HepG2 (cell line): Measurements from ENCODE around the gene SSBP4. TPM values are rescaled to one million over a fixed set of nuclear protein-coding genes. Genes with fewer than 3 reads are reported as not detected.
A peak's percentile ranks its signal among the peaks of the same experiment; 100 is the strongest.

Source experiments
- CCAR2 ChIP-seq: fragments of 200-400 bp; formaldehyde crosslinking; optimal IDR thresholded peaks from 2 replicates; pipeline ENCODE3; 2018; ENCODE audit warnings: low read depth, mild to moderate bottlenecking, low read length, moderate library complexity
- EZH2 ChIP-seq: conservative IDR thresholded peaks from 2 replicates; pipeline ENCODE4 v1.6.1; 2012; ENCODE audit warnings: mild to moderate bottlenecking, low read depth, low read length, moderate library complexity
- MYNN ChIP-seq: sonication (generic); formaldehyde crosslinking; IDR thresholded peaks from 2 replicates; pipeline ENCODE4 v1.4.0; 2020; ENCODE audit warnings: mild to moderate bottlenecking, low read depth, missing genetic modification reagents
- POLR2AphosphoS5 ChIP-seq: IDR thresholded peaks from 2 replicates; pipeline ENCODE4 v1.6.1; 2012; ENCODE audit warnings: low read depth, low read length
- RARA ChIP-seq: IDR thresholded peaks from 2 replicates; pipeline ENCODE4 v1.6.1; 2016; ENCODE audit warnings: missing genetic modification reagents, missing compliant biosample characterization
- RFXANK ChIP-seq: IDR thresholded peaks from 2 replicates; pipeline ENCODE4 v1.6.1; 2016
- SATB2 ChIP-seq: sonication (generic); formaldehyde crosslinking; IDR thresholded peaks from 2 replicates; pipeline ENCODE4 v1.5.0; 2020; ENCODE audit warnings: missing genetic modification reagents
- SCMH1 ChIP-seq: sonication (generic); formaldehyde crosslinking; IDR thresholded peaks from 2 replicates; pipeline ENCODE4 v1.9.0; 2021; ENCODE audit warnings: missing genetic modification reagents, mild to moderate bottlenecking, borderline replicate concordance
- SETDB1 ChIP-seq: sonication (generic); formaldehyde crosslinking; IDR thresholded peaks from 2 replicates; pipeline ENCODE4 v1.5.1; 2020; ENCODE audit warnings: missing genetic modification reagents, mild to moderate bottlenecking, borderline replicate concordance
- SIX1 ChIP-seq: sonication (generic); formaldehyde crosslinking; IDR thresholded peaks from 2 replicates; pipeline ENCODE4 v1.4.0; 2020; ENCODE audit warnings: missing genetic modification reagents, borderline replicate concordance
- ZBTB38 ChIP-seq: sonication (generic); formaldehyde crosslinking; IDR thresholded peaks from 2 replicates; pipeline ENCODE4 v1.5.1; 2020; ENCODE audit warnings: mild to moderate bottlenecking, missing genetic modification reagents
- ZFP1 ChIP-seq: IDR thresholded peaks from 2 replicates; pipeline ENCODE4 v1.6.1; 2016
- ZFP82 ChIP-seq: sonication (generic); formaldehyde crosslinking; IDR thresholded peaks from 2 replicates; pipeline ENCODE4 v1.5.1; 2020; ENCODE audit warnings: mild to moderate bottlenecking, missing genetic modification reagents, borderline replicate concordance
- ZFY ChIP-seq: sonication (generic); formaldehyde crosslinking; IDR thresholded peaks from 2 replicates; pipeline ENCODE4 v1.4.0; 2020; ENCODE audit warnings: missing genetic modification reagents
- ZNF572 ChIP-seq: sonication (generic); formaldehyde crosslinking; IDR thresholded peaks from 2 replicates; pipeline ENCODE4 v1.5.1; 2020; ENCODE audit warnings: mild to moderate bottlenecking, missing genetic modification reagents
- ZNF674 ChIP-seq: sonication (generic); formaldehyde crosslinking; IDR thresholded peaks from 2 replicates; pipeline ENCODE4 v1.5.0; 2020; ENCODE audit warnings: low read depth, mild to moderate bottlenecking, missing genetic modification reagents
- polyA plus RNA-seq, 8 experiments: library from polyadenylated mRNA; depleted of rRNA in 3 of 8; stranded (reverse) in 7 of 8; unstranded in 1 of 8; fragments of >200 nt; fragmentation: Illumina TruSeq in 4 of 8; extraction: Trizol in 4 of 8; gene quantifications; 2 replicates each; pipeline versions ENCODE4 v1.2.1 to v1.2.3, GENCODE V29; 2011 to 2016; ENCODE audit warnings: low read depth in 4 of 8, missing spikeins in 1 of 8, mixed read lengths in 1 of 8; ENCODE audit not compliant: insufficient read depth in 1 of 8
- total RNA-seq, 5 experiments: library from RNA; depleted of rRNA; stranded (reverse); fragments of >200 nt; fragmentation: Illumina TruSeq; extraction: Trizol; gene quantifications; 2 replicates each; pipeline ENCODE4 v1.2.3, GENCODE V29; 2016; ENCODE audit warnings: low read depth in 1 of 5
- TF ChIP-seq, protein P1 (sequence below): sonication (generic); formaldehyde crosslinking; IDR thresholded peaks from 2 replicates; pipeline ENCODE4 v1.5.0; 2020; ENCODE audit warnings: mild to moderate bottlenecking, missing genetic modification reagents
- TF ChIP-seq, protein P2 (sequence below): IDR thresholded peaks from 2 replicates; pipeline ENCODE4 v1.6.1; 2016
- TF ChIP-seq, protein P3 (sequence below): sonication (generic); formaldehyde crosslinking; IDR thresholded peaks from 2 replicates; pipeline ENCODE4 v1.8.1; 2023; ENCODE audit warnings: mild to moderate bottlenecking, missing genetic modification reagents
- TF ChIP-seq, protein P4 (sequence below): sonication (generic); formaldehyde crosslinking; IDR thresholded peaks from 2 replicates; pipeline ENCODE4 v1.5.0; 2020; ENCODE audit warnings: missing genetic modification reagents
- TF ChIP-seq, protein P5 (sequence below): sonication (generic); formaldehyde crosslinking; IDR thresholded peaks from 2 replicates; pipeline ENCODE4 v1.5.1; 2020; ENCODE audit warnings: mild to moderate bottlenecking, missing genetic modification reagents, borderline replicate concordance
- TF ChIP-seq, protein P6 (sequence below): sonication (generic); formaldehyde crosslinking; IDR thresholded peaks from 2 replicates; pipeline ENCODE4 v1.8.0; 2022; ENCODE audit warnings: missing genetic modification reagents, mild to moderate bottlenecking, inconsistent platforms, borderline replicate concordance

Gene SSBP4
- total and polyA plus RNA-seq, 2 of the 13 experiments (the other 11 are each of a cell fraction or from before 2014, with no cell fraction given) = 20.8 to 39.5 TPM

DNA sequence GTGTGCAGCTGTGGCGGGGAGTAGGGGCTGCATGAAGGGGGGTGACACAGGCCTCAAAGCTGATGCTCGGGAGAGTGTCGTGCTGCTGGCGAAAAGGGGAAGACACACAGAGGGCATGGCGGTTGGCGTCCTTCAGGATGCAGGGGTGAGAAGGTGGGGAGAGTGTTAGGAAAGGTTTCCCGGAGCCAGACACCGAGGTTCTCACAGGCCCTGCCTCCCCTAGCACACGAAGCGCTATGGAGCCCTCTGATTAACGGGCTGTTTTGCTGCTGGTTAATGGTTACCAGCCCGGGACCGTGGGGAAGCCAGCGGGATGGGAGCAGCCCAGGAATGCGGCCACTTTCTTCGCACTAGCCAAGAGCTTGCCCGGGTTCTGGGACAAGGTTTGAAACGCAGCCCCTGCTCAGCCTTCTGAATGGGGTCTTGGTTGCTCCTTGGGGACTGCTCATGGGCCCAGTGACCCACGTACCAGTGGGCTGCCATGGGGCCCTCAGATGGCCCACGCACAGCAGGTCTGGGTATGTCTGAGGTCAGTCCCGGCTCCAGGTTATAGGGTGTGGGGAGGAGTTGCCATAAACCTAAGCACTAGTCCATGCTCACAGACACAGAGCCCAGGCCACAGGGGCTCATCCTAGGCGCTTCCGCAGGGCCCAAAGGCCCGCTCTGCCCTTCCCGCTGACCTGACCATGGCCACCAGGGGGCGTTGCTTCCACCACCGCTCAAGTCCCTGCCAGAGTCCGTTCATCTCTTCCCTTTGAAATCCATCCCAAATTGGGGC lies 50.1 kb downstream of the SSBP4 start (continued):
- TF ChIP-seq, protein P1, sequence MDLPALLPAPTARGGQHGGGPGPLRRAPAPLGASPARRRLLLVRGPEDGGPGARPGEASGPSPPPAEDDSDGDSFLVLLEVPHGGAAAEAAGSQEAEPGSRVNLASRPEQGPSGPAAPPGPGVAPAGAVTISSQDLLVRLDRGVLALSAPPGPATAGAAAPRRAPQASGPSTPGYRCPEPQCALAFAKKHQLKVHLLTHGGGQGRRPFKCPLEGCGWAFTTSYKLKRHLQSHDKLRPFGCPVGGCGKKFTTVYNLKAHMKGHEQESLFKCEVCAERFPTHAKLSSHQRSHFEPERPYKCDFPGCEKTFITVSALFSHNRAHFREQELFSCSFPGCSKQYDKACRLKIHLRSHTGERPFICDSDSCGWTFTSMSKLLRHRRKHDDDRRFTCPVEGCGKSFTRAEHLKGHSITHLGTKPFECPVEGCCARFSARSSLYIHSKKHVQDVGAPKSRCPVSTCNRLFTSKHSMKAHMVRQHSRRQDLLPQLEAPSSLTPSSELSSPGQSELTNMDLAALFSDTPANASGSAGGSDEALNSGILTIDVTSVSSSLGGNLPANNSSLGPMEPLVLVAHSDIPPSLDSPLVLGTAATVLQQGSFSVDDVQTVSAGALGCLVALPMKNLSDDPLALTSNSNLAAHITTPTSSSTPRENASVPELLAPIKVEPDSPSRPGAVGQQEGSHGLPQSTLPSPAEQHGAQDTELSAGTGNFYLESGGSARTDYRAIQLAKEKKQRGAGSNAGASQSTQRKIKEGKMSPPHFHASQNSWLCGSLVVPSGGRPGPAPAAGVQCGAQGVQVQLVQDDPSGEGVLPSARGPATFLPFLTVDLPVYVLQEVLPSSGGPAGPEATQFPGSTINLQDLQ (CRISPR knock-in tag) = no peak
- TF ChIP-seq RFXANK (CRISPR knock-in tag) = no peak
- TF ChIP-seq SATB2 (CRISPR knock-in tag) = no peak
- TF ChIP-seq SETDB1 = no peak
- TF ChIP-seq, protein P2, sequence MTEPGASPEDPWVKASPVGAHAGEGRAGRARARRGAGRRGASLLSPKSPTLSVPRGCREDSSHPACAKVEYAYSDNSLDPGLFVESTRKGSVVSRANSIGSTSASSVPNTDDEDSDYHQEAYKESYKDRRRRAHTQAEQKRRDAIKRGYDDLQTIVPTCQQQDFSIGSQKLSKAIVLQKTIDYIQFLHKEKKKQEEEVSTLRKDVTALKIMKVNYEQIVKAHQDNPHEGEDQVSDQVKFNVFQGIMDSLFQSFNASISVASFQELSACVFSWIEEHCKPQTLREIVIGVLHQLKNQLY (CRISPR knock-in tag) = no peak
- no peak for TF ChIP-seq SCMH1 (CRISPR knock-in tag)
- no peak for TF ChIP-seq EZH2
- TF ChIP-seq, protein P3, sequence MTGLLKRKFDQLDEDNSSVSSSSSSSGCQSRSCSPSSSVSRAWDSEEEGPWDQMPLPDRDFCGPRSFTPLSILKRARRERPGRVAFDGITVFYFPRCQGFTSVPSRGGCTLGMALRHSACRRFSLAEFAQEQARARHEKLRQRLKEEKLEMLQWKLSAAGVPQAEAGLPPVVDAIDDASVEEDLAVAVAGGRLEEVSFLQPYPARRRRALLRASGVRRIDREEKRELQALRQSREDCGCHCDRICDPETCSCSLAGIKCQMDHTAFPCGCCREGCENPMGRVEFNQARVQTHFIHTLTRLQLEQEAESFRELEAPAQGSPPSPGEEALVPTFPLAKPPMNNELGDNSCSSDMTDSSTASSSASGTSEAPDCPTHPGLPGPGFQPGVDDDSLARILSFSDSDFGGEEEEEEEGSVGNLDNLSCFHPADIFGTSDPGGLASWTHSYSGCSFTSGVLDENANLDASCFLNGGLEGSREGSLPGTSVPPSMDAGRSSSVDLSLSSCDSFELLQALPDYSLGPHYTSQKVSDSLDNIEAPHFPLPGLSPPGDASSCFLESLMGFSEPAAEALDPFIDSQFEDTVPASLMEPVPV (CRISPR knock-in tag) = peak; percentile 91
- TF ChIP-seq MYNN (CRISPR knock-in tag) = no peak
- peak; percentile 31; the same call in 1 of the 2 replicates for TF ChIP-seq ZFY (CRISPR knock-in tag)
- TF ChIP-seq ZFP82 (CRISPR knock-in tag) = no peak
- TF ChIP-seq ZBTB38 (CRISPR knock-in tag) = no peak
- TF ChIP-seq SIX1 (CRISPR knock-in tag) = no peak
- no peak for TF ChIP-seq ZNF674 (CRISPR knock-in tag)
- TF ChIP-seq, protein P4, sequence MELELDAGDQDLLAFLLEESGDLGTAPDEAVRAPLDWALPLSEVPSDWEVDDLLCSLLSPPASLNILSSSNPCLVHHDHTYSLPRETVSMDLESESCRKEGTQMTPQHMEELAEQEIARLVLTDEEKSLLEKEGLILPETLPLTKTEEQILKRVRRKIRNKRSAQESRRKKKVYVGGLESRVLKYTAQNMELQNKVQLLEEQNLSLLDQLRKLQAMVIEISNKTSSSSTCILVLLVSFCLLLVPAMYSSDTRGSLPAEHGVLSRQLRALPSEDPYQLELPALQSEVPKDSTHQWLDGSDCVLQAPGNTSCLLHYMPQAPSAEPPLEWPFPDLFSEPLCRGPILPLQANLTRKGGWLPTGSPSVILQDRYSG (CRISPR knock-in tag) = no peak
- TF ChIP-seq ZNF572 = no peak
- TF ChIP-seq ZFP1 = no peak
- no peak for TF ChIP-seq CCAR2
- TF ChIP-seq, protein P5, sequence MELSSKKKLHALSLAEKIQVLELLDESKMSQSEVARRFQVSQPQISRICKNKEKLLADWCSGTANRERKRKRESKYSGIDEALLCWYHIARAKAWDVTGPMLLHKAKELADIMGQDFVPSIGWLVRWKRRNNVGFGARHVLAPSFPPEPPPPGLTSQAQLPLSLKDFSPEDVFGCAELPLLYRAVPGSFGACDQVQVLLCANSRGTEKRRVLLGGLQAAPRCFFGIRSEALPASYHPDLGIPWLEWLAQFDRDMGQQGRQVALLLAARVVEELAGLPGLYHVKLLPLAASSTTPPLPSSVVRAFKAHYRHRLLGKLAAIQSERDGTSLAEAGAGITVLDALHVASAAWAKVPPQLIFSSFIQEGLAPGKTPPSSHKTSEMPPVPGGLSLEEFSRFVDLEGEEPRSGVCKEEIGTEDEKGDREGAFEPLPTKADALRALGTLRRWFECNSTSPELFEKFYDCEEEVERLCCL = no peak
- TF ChIP-seq, protein P6, sequence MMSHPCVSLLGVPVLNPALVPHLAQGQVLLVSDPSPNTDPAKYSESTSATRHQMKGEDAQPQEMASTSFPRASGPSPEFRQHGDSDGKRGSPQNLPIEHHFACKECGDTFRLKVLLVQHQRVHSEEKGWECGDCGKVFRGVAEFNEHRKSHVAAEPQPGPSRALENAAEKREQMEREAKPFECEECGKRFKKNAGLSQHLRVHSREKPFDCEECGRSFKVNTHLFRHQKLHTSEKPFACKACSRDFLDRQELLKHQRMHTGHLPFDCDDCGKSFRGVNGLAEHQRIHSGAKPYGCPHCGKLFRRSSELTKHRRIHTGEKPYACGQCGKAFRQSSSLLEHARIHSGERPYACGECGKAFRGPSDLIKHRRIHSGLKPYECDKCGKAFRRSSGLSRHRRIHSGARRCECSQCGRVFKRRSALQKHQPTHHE (CRISPR knock-in tag) = no peak
- TF ChIP-seq RARA (CRISPR knock-in tag) = 0 out of 2 replicates have a peak, but pooled peaks have one; percentile 22
- no peak for TF ChIP-seq POLR2AphosphoS5
